ENCODE results near the gene GSK3B. TPM values are rescaled to one million over a fixed set of nuclear protein-coding genes. Genes with fewer than 3 reads are reported as not detected.

The GSK3B gene
- total and polyA plus RNA-seq, 9 donors: 15.3 to 30.7 (median 27.0) TPM

- no peak overlapping the region for H3K27ac ChIP-seq (ENCODE audit: low read length)
- no peak for DNase-seq
- H3K4me3 ChIP-seq (ENCODE audit: low read length): no peak overlapping the region
- no peaks in the 10 kb centered on the region for H3K27me3 ChIP-seq (ENCODE audit: control insufficient read depth, insufficient read depth, low read length)
- no peaks in the 10 kb centered on the region for H3K9me3 ChIP-seq (replicated peaks; ENCODE audit: control insufficient read depth, low read depth, low read length)
- WGBS (ENCODE audit: insufficient coverage): no CpG with 5 or more reads among the region's 3 CpGs
- peaks cover 8% of the 10 kb centered on the region for H3K4me1 ChIP-seq (ENCODE audit: control insufficient read depth, insufficient read depth, low read length)
- peaks cover 4% of the 10 kb centered on the region for H3K36me3 ChIP-seq (ENCODE audit: control insufficient read depth, insufficient read depth, low read length)
Observed at GRCh38 chr3:120101624-120102023, 7.4 kb upstream of the GSK3B start.

GRCh38 chr3:120100711-120101110 lies 6.5 kb upstream of the GSK3B start:
- Histone ChIP-seq H3K4me1 (ENCODE audit: control insufficient read depth, insufficient read depth, low read length) (peaks cover 14% of the 10 kb centered on the region), H3K27me3 (ENCODE audit: control insufficient read depth, insufficient read depth, low read length) (no peaks in the 10 kb centered on the region), H3K36me3 (ENCODE audit: control insufficient read depth, insufficient read depth, low read length) (peaks cover 4% of the 10 kb centered on the region), H3K4me3 (ENCODE audit: low read length) (no peak overlapping the region), H3K9me3 (replicated peaks; ENCODE audit: control insufficient read depth, low read depth, low read length) (no peaks in the 10 kb centered on the region), H3K27ac (ENCODE audit: low read length) (no peak overlapping the region)
- no peak for DNase-seq
- no CpG with 5 or more reads among the region's 1 CpG for WGBS (ENCODE audit: insufficient coverage)

- no peak for DNase-seq
- H3K27ac ChIP-seq (ENCODE audit: low read length): no peak overlapping the region
- peaks cover 14% of the 10 kb centered on the region for H3K4me1 ChIP-seq (ENCODE audit: control insufficient read depth, insufficient read depth, low read length)
- H3K9me3 ChIP-seq (replicated peaks; ENCODE audit: control insufficient read depth, low read depth, low read length): no peaks in the 10 kb centered on the region
- no peak overlapping the region for H3K4me3 ChIP-seq (ENCODE audit: low read length)
- H3K27me3 ChIP-seq (ENCODE audit: control insufficient read depth, insufficient read depth, low read length): no peaks in the 10 kb centered on the region
- peaks cover 4% of the 10 kb centered on the region for H3K36me3 ChIP-seq (ENCODE audit: control insufficient read depth, insufficient read depth, low read length)
Observed at GRCh38 chr3:120098710-120099109, 4.5 kb upstream of the GSK3B start.

GRCh38 chr3:120095979-120096426 lies 1.8 kb upstream of the GSK3B start:
- no peaks in the 10 kb centered on the region for H3K9me3 ChIP-seq (replicated peaks; ENCODE audit: control insufficient read depth, low read depth, low read length)
- peaks cover 4% of the 10 kb centered on the region for H3K36me3 ChIP-seq (ENCODE audit: control insufficient read depth, insufficient read depth, low read length)
- H3K27ac ChIP-seq (ENCODE audit: low read length): peak overlapping the region; percentile 100
- H3K4me1 ChIP-seq (ENCODE audit: control insufficient read depth, insufficient read depth, low read length): peaks cover 11% of the 10 kb centered on the region
- DNase-seq: no peak
- no peaks in the 10 kb centered on the region for H3K27me3 ChIP-seq (ENCODE audit: control insufficient read depth, insufficient read depth, low read length)
- 0% methylated on average over 1 of the region's 1 CpG for WGBS (ENCODE audit: insufficient coverage)
- H3K4me3 ChIP-seq (ENCODE audit: low read length): peak overlapping the region; percentile 91

GRCh38 chr3:120095226-120095978 lies 1.2 kb upstream of the GSK3B start:
- no peaks in the 10 kb centered on the region for H3K27me3 ChIP-seq (ENCODE audit: control insufficient read depth, insufficient read depth, low read length)
- whole genome bisulfite sequencing (ENCODE audit: insufficient coverage): under 1% methylated on average over 50 of the region's 58 CpGs
- peak; percentile 96 for DNase-seq
- peaks cover 11% of the 10 kb centered on the region for H3K4me1 ChIP-seq (ENCODE audit: control insufficient read depth, insufficient read depth, low read length)
- H3K36me3 ChIP-seq (ENCODE audit: control insufficient read depth, insufficient read depth, low read length): peaks cover 4% of the 10 kb centered on the region
- H3K9me3 ChIP-seq (replicated peaks; ENCODE audit: control insufficient read depth, low read depth, low read length): no peaks in the 10 kb centered on the region
- peak overlapping the region; percentile 100 for H3K27ac ChIP-seq (ENCODE audit: low read length)
- peak overlapping the region; percentile 91 for H3K4me3 ChIP-seq (ENCODE audit: low read length)

GRCh38 chr3:120094776-120095225 lies 554 bp upstream of the GSK3B start:
- peak overlapping the region; percentile 91 for H3K4me3 ChIP-seq (ENCODE audit: low read length)
- peaks cover 4% of the 10 kb centered on the region for H3K36me3 ChIP-seq (ENCODE audit: control insufficient read depth, insufficient read depth, low read length)
- peaks cover 11% of the 10 kb centered on the region for H3K4me1 ChIP-seq (ENCODE audit: control insufficient read depth, insufficient read depth, low read length)
- no peaks in the 10 kb centered on the region for H3K9me3 ChIP-seq (replicated peaks; ENCODE audit: control insufficient read depth, low read depth, low read length)
- peak; percentile 100 for DNase-seq
- no peaks in the 10 kb centered on the region for H3K27me3 ChIP-seq (ENCODE audit: control insufficient read depth, insufficient read depth, low read length)
- H3K27ac ChIP-seq (ENCODE audit: low read length): peak overlapping the region; percentile 100
- 0% methylated on average over 25 of the region's 31 CpGs for WGBS (ENCODE audit: insufficient coverage)

GRCh38 chr3:120093119-120093910 lies 932 bp downstream of the GSK3B start:
- peaks cover 11% of the 10 kb centered on the region for H3K4me1 ChIP-seq (ENCODE audit: control insufficient read depth, insufficient read depth, low read length)
- no peaks in the 10 kb centered on the region for H3K9me3 ChIP-seq (replicated peaks; ENCODE audit: control insufficient read depth, low read depth, low read length)
- DNase-seq: peak; percentile 95
- H3K4me3 ChIP-seq (ENCODE audit: low read length): peak overlapping the region; percentile 90
- no peaks in the 10 kb centered on the region for H3K27me3 ChIP-seq (ENCODE audit: control insufficient read depth, insufficient read depth, low read length)
- peaks cover 3% of the 10 kb centered on the region for H3K36me3 ChIP-seq (ENCODE audit: control insufficient read depth, insufficient read depth, low read length)
- 0% methylated on average over 9 of the region's 22 CpGs for WGBS (ENCODE audit: insufficient coverage)
- H3K27ac ChIP-seq (ENCODE audit: low read length): peak overlapping the region; percentile 99

- Histone ChIP-seq H3K36me3 (ENCODE audit: control insufficient read depth, insufficient read depth, low read length) (no peaks in the 10 kb centered on the region), H3K4me1 (ENCODE audit: control insufficient read depth, insufficient read depth, low read length) (peaks cover 11% of the 10 kb centered on the region), H3K27ac (ENCODE audit: low read length) (peak overlapping the region; percentile 99), H3K27me3 (ENCODE audit: control insufficient read depth, insufficient read depth, low read length) (no peaks in the 10 kb centered on the region), H3K9me3 (replicated peaks; ENCODE audit: control insufficient read depth, low read depth, low read length) (no peaks in the 10 kb centered on the region), H3K4me3 (ENCODE audit: low read length) (peak overlapping the region; percentile 90)
- no CpG with 5 or more reads among the region's 1 CpG for WGBS (ENCODE audit: insufficient coverage)
- peak; percentile 25 for DNase-seq
Observed at GRCh38 chr3:120092474-120092873, 1.8 kb downstream of the GSK3B start.

- H3K36me3 ChIP-seq (ENCODE audit: control insufficient read depth, insufficient read depth, low read length): no peaks in the 10 kb centered on the region
- no peak for DNase-seq
- H3K27me3 ChIP-seq (ENCODE audit: control insufficient read depth, insufficient read depth, low read length): no peaks in the 10 kb centered on the region
- H3K4me3 ChIP-seq (ENCODE audit: low read length): no peak overlapping the region
- no peak overlapping the region for H3K27ac ChIP-seq (ENCODE audit: low read length)
- H3K9me3 ChIP-seq (replicated peaks; ENCODE audit: control insufficient read depth, low read depth, low read length): no peaks in the 10 kb centered on the region
- WGBS (ENCODE audit: insufficient coverage): 61% methylated on average over 1 of the region's 1 CpG
- H3K4me1 ChIP-seq (ENCODE audit: control insufficient read depth, insufficient read depth, low read length): no peaks in the 10 kb centered on the region
Observed at GRCh38 chr3:120090422-120090821, 3.8 kb downstream of the GSK3B start.

- Histone ChIP-seq H3K9me3 (replicated peaks; ENCODE audit: control insufficient read depth, low read depth, low read length) (no peaks in the 10 kb centered on the region), H3K27ac (ENCODE audit: low read length) (no peak overlapping the region), H3K4me1 (ENCODE audit: control insufficient read depth, insufficient read depth, low read length) (no peaks in the 10 kb centered on the region), H3K36me3 (ENCODE audit: control insufficient read depth, insufficient read depth, low read length) (no peaks in the 10 kb centered on the region), H3K4me3 (ENCODE audit: low read length) (no peak overlapping the region), H3K27me3 (ENCODE audit: control insufficient read depth, insufficient read depth, low read length) (no peaks in the 10 kb centered on the region)
- 100% methylated on average over 1 of the region's 4 CpGs for WGBS (ENCODE audit: insufficient coverage)
- no peak for DNase-seq
Observed at GRCh38 chr3:120089089-120089488, 5.2 kb downstream of the GSK3B start.

Measured in muscle of leg (tissue), 11 donors.